ENCODE data around the gene CNOT4. TPM values are rescaled to one million over a fixed set of nuclear protein-coding genes. Genes with fewer than 3 reads are reported as not detected.

Gene CNOT4
- total and polyA plus RNA-seq, 2 of the 8 experiments (the other 6 are each of a cell fraction or from before 2014, with no cell fraction given), result 10.9 to 25.8 TPM

DNA sequence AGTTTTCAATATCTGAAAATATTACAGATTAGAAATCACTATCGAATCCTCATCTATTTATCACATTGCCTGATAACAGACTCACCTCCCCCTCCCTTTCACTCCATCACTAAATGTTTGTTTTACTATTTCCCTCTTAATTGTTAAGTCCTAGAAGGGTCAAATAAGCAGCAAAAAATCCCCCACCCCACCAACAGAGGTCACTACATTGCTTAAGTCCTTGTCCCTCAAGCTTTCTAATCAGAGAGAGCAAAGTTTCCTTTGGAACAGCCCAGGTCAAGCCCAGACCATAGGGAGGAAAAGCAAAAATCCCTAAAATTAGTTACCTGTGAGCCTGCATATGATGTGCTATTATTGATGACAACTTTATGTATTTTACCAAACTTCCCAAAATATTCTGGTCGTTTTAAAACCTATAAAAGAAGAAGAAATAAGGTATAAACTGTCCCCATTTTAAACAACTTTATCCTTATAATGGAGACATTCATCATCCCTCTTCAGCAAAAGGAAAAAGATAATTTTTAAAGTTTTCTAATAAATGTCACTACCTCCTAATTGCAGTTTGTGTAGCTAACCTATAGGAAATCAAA is 95.0 kb downstream of the CNOT4 start:
- H2BK20ac ChIP-seq (ENCODE audit: low read length), result no peak overlapping the region
- no peaks in the 10 kb centered on the region for H4K20me1 ChIP-seq (replicated peaks in 1 of 2; ENCODE audit: control insufficient read depth in 1 of 2, insufficient read depth in 2 of 2, low read length in 2 of 2)
- H3K79me2 ChIP-seq (ENCODE audit: control insufficient read depth in 1 of 2, insufficient read depth in 2 of 2, low read length in 2 of 2), result no peaks in the 10 kb centered on the region
- TF ChIP-seq RAD21 (IDR thresholded peaks at IDR 0.05 in 1 of 2, conservative IDR thresholded peaks at IDR 0.05 in 1 of 2; ENCODE audit: low read depth in 2 of 2, low read length in 2 of 2) (peak; percentile 68 to 70), TBP (IDR thresholded peaks at IDR 0.05; ENCODE audit: low read depth, low read length) (no peak)
- TF ChIP-seq, protein P1, sequence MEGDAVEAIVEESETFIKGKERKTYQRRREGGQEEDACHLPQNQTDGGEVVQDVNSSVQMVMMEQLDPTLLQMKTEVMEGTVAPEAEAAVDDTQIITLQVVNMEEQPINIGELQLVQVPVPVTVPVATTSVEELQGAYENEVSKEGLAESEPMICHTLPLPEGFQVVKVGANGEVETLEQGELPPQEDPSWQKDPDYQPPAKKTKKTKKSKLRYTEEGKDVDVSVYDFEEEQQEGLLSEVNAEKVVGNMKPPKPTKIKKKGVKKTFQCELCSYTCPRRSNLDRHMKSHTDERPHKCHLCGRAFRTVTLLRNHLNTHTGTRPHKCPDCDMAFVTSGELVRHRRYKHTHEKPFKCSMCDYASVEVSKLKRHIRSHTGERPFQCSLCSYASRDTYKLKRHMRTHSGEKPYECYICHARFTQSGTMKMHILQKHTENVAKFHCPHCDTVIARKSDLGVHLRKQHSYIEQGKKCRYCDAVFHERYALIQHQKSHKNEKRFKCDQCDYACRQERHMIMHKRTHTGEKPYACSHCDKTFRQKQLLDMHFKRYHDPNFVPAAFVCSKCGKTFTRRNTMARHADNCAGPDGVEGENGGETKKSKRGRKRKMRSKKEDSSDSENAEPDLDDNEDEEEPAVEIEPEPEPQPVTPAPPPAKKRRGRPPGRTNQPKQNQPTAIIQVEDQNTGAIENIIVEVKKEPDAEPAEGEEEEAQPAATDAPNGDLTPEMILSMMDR (IDR thresholded peaks at IDR 0.05; ENCODE audit: control extremely low read depth in 1 of 3, insufficient read depth in 1 of 3, low read depth in 1 of 3, low read length in 3 of 3), result peak in 2 of 3 experiments; percentile 62 to 80; a peak in 3 of 4 replicates
- H3K79me1 ChIP-seq (ENCODE audit: low read depth, low read length), result no peaks in the 10 kb centered on the region
- no peak overlapping the region for H4K8ac ChIP-seq (ENCODE audit: extremely low read depth, insufficient read depth, low read length)
- H4K91ac ChIP-seq (replicated peaks; ENCODE audit: insufficient read length, low read length), result no peak overlapping the region
- H2BK120ac ChIP-seq (replicated peaks; ENCODE audit: low read depth, low read length), result no peak overlapping the region
- ChIA-PET CTCF (ENCODE audit: partially characterized antibody) (interaction anchor here (0.6 to 2.0 kb wide), 24 partner anchors 13 to 237 kb away, joined by 3 to 7 read pairs (median 4); partner anchors contain the start of gene NUP205), POLR2A (ENCODE audit: partially characterized antibody) (no interaction called here)
- H2AFZ ChIP-seq (ENCODE audit: low read length), result no peak overlapping the region
- FAIRE-seq (peak; percentile 89), DNase-seq (ENCODE audit: low read depth in 1 of 2, low spot score in 2 of 2) (peak; percentile 54 to 72)
- no peak overlapping the region for H3K9ac ChIP-seq (replicated peaks in 1 of 4; ENCODE audit: extremely low read depth in 1 of 4, low read depth in 3 of 4, low read length in 3 of 4)
- H2BK12ac ChIP-seq (ENCODE audit: low read depth, low read length), result no peak overlapping the region
- H2AK5ac ChIP-seq (ENCODE audit: low read depth, low read length), result no peak overlapping the region
- H3K36me3 ChIP-seq (ENCODE audit: control insufficient read depth in 2 of 4, insufficient read depth in 4 of 4, low read length in 3 of 4), result no peaks in the 10 kb centered on the region; a peak in 1 of 8 replicates
- H3K4me2 ChIP-seq (ENCODE audit: insufficient read depth in 1 of 2, low read depth in 2 of 2, low read length in 2 of 2), result no peak overlapping the region
- H4K5ac ChIP-seq (ENCODE audit: insufficient read length, low read depth, low read length), result no peak overlapping the region
- no peak overlapping the region for H2BK15ac ChIP-seq (ENCODE audit: low read length)
- H2BK5ac ChIP-seq (ENCODE audit: low read depth, low read length), result no peak overlapping the region
- H3K23me2 ChIP-seq (ENCODE audit: low read depth, low read length), result no peaks in the 10 kb centered on the region
- H3K27ac ChIP-seq (ENCODE audit: low read depth, low read length), result no peak overlapping the region
- no peak overlapping the region for H3K4me3 ChIP-seq (ENCODE audit: extremely low read depth in 1 of 4, insufficient read depth in 2 of 4, low read depth in 3 of 4, low read length in 4 of 4)
- H3K27me3 ChIP-seq (replicated peaks in 1 of 4; ENCODE audit: control insufficient read depth in 3 of 4, extremely low read depth in 1 of 4, insufficient read depth in 3 of 4, low read length in 3 of 4), result no peaks in the 10 kb centered on the region
- no peak overlapping the region for H3K4ac ChIP-seq (replicated peaks; ENCODE audit: insufficient read length, low read depth, low read length)
- H3K18ac ChIP-seq (ENCODE audit: extremely low read depth, low read length), result no peak overlapping the region
- H3K9me3 ChIP-seq (ENCODE audit: insufficient read depth in 2 of 2, low read depth in 1 of 2, low read length in 1 of 2), result no peaks in the 10 kb centered on the region
- H3K56ac ChIP-seq (replicated peaks; ENCODE audit: insufficient read length, low read depth, low read length), result no peak overlapping the region
- no peaks in the 10 kb centered on the region for H3K4me1 ChIP-seq (replicated peaks in 1 of 4; ENCODE audit: control insufficient read depth in 3 of 4, insufficient read depth in 4 of 4, low read length in 3 of 4)
- no peak overlapping the region for H3K14ac ChIP-seq (ENCODE audit: insufficient read length)
- H3K23ac ChIP-seq (ENCODE audit: insufficient read length), result no peak overlapping the region
- 42% methylated on average over 2 of the region's 2 CpGs; no CpG with 5 or more reads in 1 of the 2 experiments for WGBS, 2 experiments (ENCODE audit: extremely low coverage in 1 of 2, insufficient coverage in 1 of 2, insufficient read length in 1 of 2, insufficient replicate concordance in 2 of 2, low coverage in 1 of 2, low lambda C conversion rate in 2 of 2, missing lambda C conversion rate in 1 of 2)
